ENCODE measurements around the gene NFASC. TPM values are rescaled to one million over a fixed set of nuclear protein-coding genes. Genes with fewer than 3 reads are reported as not detected.

Gene NFASC
- total RNA-seq, 1 experiment from 2014 or later = 20.1 TPM

- Mint-ChIP-seq H3K4me1 (no peaks in the 10 kb centered on the region), H3K36me3 (no peaks in the 10 kb centered on the region), H3K27me3 (ENCODE audit: low read depth) (peaks cover 27% of the 10 kb centered on the region), H3K4me3 (no peak overlapping the region), H3K27ac (no peak overlapping the region), H3K9me3 (no peaks in the 10 kb centered on the region)
- ATAC-seq (no peak), DNase-seq (ENCODE audit: low spot score) (no peak)
- POLR2A ChIA-PET = no interaction called here
- CTCF ChIA-PET = interaction anchor here (1.2 to 8.8 kb wide), 2 partner anchors 9 to 23 kb away, joined by 4 to 90 read pairs; no protein-coding TSS in a partner anchor
- TF ChIP-seq CDX4 (CRISPR knock-in tag; IDR thresholded peaks at IDR 0.05; ENCODE audit: borderline replicate concordance) (no peak), FOXK1 (CRISPR knock-in tag; IDR thresholded peaks at IDR 0.05) (no peak), CREM (CRISPR knock-in tag; IDR thresholded peaks at IDR 0.05) (no peak), GABPB1 (CRISPR knock-in tag; IDR thresholded peaks at IDR 0.05) (no peak), KAT7 (CRISPR knock-in tag; IDR thresholded peaks at IDR 0.05; ENCODE audit: borderline replicate concordance) (no peak), CBFB (CRISPR knock-in tag; IDR thresholded peaks at IDR 0.05; ENCODE audit: low read depth) (no peak), CTCF (IDR thresholded peaks at IDR 0.05) (no peak), NFYB (CRISPR knock-in tag; conservative IDR thresholded peaks at IDR 0.05; ENCODE audit: low read depth) (no peak), FOXJ3 (CRISPR knock-in tag; IDR thresholded peaks at IDR 0.05; ENCODE audit: borderline replicate concordance) (no peak), PREB (CRISPR knock-in tag; IDR thresholded peaks at IDR 0.05; ENCODE audit: borderline replicate concordance) (no peak), ZNF532 (CRISPR knock-in tag; IDR thresholded peaks at IDR 0.05; ENCODE audit: borderline replicate concordance) (no peak), NFE2L1 (CRISPR knock-in tag; IDR thresholded peaks at IDR 0.05) (no peak), TEAD4 (CRISPR knock-in tag; IDR thresholded peaks at IDR 0.05) (no peak), GTF2I (CRISPR knock-in tag; conservative IDR thresholded peaks at IDR 0.05) (no peak), ZNF416 (CRISPR knock-in tag; IDR thresholded peaks at IDR 0.05) (no peak), ZSCAN18 (CRISPR knock-in tag; IDR thresholded peaks at IDR 0.05) (no peak), ZMAT4 (CRISPR knock-in tag; IDR thresholded peaks at IDR 0.05) (no peak), ZNF281 (CRISPR knock-in tag; IDR thresholded peaks at IDR 0.05) (no peak), ZNF671 (CRISPR knock-in tag; IDR thresholded peaks at IDR 0.05) (no peak), NFATC4 (CRISPR knock-in tag; IDR thresholded peaks at IDR 0.05) (no peak)
These were observed 167.6 kb downstream of the NFASC start for GRCh38 chr1:205038132-205038786.

All from WTC11 (cell line).